Skin of body (tissue), 2 donors: ENCODE results near the gene SUDS3. TPM values are rescaled to one million over a fixed set of nuclear protein-coding genes. Genes with fewer than 3 reads are reported as not detected.
A peak's percentile ranks its signal among the peaks of the same experiment; 100 is the strongest.

Experiments used
- DNase-seq: peaks from one replicate; lab custom pipeline; 2025; lab: John Stamatoyannopoulos, UW
- total RNA-seq: library from RNA; depleted of rRNA; stranded (reverse); fragments of >200 nt; gene quantifications from one replicate; pipeline ENCODE4 v1.2.3, GENCODE V29; 2014

Gene SUDS3
- total RNA-seq, 1 donor from 2014 or later = 40.9 TPM

DNA sequence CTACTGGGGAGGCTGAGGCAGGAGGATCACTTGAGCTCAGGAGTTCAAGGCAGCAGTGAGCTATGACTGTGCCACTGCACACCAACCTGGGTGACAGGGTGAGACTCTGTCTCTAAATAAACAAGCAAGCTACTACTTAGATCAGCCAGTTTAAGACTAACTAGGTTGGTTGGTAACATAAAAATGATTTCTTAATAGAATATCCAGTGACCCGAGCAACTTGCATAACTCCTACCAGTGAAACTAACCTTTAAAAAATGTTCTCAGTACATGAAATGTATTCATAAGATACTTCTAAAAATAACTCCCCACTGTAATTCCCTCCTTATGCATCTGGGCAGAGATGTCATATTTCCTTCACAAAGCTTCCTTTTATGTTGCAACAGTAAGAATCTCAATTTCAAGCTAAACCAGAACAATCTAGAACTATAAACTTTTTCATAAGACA lies 19.5 kb upstream of the SUDS3 start:
- DNase-seq = peak; percentile 73

DNA sequence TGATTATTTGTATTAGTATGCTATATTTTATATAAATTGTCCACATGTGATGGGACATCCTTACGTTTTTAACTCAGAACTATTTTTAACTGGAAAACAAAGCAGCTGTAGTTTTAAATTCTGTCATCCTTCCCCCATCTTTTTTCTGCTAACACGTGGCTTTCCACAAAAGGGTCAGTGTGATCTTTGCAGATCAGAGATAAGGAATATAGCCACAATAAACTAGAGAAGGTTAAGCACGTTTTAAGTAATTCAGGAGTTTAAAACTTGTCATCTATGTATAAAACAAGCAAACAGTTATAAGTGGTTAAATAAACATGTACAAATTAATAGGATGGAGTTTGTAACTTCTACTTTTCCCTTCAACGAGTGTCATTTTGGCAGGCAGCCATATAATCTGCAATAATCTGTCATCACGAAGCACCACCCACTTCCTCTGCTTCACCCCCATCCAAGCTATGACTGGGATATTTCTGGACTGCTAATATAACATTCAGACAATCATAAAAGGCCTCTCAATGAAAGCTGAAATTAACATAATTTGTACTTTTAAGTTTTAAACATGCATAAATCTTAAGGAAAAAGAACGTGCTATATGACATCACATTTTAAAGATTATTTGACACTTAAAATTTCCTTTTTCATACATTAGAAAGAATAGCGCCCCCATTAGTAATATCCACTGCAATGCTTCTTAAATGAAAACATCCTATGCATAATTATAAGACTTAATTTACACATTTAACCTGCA lies 18.9 kb upstream of the SUDS3 start:
- peak; percentile 40 for DNase-seq

DNA sequence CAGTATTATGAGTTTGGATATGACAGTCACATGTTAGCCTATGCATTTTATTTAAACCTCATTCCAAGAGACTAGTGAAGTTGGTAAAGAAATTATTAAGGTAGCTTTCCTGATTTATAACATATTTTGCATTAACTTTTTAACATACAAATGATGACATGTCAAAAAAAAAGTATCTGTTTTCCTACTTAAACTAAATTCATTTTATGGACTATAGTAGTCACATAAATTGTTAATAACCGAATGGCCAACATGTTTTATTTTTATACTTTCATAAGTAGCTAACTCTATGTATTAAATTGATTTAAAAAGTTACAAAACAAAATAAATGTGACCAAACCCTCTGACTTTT lies 18.4 kb upstream of the SUDS3 start:
- no peak for DNase-seq

DNA sequence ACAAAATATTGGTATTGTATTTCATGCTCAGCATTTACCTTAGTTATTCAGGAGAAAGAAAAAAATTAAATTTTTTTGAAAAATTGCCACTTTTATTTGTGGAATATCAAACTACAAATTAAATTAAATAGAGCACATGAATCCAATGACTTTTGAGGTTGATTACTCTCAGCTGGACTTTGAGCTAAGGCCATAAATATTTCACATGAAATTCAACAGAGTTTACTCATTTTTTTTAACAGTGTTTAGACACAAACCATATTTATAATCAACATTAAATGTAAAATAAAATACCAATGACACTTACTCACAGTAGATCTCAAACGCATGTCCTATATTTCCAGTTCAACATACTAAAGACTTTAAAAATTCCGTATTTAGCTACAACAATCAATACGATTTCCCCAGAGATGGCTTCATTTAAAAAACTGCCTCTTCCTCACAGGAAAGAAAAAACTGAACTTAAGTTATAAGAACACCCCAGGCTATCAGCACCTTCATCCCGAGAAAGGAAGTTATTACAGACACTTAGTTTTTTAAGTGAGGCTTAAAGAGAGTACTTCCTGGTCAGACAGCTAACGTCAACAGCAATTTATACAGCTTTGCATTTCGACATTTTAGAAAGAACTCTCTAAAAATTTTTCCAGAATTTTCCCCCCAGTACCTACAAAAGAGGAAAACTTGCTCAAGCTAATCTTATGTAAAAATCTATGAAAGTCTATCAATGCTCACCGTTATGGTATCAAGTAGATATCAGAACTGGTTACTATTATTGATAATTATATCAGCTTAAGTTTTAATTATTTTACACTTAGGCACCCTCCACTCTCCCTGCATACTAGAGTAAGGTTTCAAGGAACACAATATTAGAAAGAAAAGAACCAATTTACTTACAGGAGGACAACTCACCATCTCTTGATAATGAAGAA lies 17.5 kb upstream of the SUDS3 start:
- DNase-seq = no peak

DNA sequence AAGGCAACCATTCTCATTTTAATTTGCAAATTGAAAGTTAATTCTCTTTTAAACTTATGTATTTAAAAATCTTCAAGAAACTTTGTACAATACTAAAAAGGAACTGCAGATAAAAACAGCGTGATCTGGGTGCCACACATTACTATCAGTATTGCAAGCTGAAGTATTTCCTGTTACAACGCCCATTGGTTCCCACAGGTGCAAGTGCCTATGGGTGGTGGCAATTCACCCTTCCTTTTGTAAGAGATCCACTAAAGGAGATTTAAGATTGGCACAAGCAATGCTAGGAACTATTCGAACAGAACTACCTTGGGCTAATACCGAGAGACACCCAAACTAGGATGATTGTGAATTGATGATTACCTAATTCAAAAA lies 16.8 kb upstream of the SUDS3 start:
- DNase-seq = no peak

DNA sequence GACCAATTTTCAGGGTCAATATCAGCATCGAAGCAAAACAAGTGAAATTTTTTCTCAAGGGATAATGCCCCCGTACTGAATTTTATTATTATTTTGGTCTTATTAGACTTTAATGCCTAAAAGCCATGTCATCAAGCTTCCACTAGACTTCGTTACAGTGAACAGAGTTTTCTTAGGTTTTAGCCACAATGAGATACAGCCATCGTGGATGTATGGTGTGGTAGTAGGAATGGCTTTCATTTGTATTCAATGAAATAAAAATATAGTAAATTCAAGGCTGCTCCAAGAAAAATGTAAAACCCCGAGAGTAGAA lies 15.3 kb upstream of the SUDS3 start:
- no peak for DNase-seq

DNA sequence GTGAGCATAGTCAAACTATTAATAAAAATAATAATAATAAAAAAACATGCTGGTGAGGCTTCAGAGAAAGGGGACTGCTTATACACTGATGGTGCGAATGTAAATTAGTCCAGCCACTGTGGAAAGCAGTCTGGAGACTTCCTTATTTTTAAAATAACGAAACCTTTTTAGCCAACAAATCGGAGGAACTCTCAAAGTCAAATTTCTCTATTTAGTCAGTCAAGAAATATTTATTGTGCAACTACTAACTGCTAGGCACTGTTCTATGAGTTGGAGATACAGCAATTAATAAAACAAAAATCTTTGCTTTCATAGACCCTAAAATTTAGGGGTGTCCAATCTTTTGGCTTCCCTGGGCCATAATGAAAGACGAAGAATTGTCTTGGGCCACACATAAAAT lies 14.5 kb upstream of the SUDS3 start:
- DNase-seq = no peak

DNA sequence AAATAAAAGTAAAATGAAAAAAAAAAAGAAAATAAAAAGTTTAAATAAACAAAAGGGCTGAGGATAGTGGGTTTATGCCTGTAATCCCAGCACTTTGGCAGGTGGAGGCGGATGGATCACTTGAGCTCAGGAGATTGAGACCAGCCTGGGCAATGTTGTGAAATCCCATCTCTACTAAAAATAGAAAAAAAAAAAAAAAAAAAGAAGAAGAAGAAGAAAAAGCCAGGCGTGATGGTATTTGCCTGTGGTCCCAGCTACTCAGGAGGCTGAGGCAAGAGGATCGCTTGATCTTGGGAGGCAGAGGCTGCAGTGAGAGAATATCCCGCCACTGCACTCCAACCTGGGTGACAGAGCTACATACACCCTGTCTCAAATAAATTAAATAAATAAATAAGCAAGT lies 7.5 kb upstream of the SUDS3 start:
- DNase-seq = no peak

DNA sequence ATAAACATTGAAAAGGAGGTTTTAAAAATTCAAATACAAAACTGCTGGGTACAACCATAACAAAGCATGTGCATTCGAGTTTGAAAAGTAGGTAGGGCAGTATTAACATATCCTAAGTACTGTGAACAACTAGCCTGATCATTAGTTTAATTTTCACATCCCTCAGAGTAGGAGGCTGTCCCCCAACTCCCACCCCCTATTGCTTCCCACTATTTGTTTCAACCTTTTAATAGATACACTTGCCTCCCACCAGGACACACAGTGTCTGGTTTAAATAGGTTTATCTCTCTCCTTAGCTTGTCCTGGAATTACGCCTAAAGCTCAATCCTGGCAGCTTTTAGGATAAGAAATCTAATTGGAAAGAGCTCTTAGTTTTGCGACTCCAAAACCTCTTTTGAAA lies 5.8 kb upstream of the SUDS3 start:
- DNase-seq = no peak

DNA sequence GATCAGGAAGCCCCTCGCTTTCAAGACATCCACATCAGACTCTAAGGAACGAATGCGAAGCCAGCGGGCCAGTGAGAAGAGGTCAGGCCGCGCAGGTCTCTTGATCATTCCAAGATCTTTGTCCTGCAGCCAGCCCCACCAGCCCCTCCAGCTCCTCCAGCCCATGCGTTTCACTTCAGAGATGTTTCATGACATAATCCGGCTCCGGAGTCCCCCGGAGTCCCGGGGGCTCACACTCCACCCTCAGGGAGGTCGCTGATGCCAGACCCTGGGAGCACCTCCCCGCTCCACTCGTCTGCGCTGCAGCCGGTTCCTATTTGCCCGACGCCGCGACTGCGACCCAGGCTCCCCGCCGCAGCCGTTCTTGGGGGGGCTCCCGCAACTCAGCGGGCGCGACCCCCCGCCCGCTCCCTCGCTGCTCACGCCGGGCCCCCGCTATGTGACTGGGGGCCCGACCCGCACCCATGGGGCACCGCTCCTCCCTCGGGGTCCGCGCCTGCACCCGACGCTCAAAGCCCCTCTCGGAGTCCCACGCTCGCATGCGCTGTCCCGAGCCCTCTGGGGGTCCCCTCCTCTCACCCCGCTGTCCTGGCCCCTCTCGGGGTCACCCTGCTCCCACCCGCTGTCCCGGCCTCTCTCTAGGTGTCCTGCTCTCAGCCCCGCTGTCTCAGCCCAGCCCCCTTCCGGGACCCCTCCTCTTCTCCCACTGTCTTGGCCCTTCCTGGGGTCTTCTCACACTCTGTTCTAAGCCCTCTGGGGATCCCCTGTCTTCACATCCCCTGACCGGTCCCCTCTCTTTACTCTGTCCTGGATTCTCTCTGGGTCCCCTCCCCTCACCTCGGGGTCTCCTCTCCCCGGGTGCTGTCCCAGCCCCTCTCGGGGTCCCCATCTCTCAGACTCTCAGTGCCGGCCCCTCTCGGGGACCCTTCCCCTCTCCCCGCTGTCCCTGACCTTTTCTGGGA lies 4.8 kb upstream of the SUDS3 start:
- no peak for DNase-seq

DNA sequence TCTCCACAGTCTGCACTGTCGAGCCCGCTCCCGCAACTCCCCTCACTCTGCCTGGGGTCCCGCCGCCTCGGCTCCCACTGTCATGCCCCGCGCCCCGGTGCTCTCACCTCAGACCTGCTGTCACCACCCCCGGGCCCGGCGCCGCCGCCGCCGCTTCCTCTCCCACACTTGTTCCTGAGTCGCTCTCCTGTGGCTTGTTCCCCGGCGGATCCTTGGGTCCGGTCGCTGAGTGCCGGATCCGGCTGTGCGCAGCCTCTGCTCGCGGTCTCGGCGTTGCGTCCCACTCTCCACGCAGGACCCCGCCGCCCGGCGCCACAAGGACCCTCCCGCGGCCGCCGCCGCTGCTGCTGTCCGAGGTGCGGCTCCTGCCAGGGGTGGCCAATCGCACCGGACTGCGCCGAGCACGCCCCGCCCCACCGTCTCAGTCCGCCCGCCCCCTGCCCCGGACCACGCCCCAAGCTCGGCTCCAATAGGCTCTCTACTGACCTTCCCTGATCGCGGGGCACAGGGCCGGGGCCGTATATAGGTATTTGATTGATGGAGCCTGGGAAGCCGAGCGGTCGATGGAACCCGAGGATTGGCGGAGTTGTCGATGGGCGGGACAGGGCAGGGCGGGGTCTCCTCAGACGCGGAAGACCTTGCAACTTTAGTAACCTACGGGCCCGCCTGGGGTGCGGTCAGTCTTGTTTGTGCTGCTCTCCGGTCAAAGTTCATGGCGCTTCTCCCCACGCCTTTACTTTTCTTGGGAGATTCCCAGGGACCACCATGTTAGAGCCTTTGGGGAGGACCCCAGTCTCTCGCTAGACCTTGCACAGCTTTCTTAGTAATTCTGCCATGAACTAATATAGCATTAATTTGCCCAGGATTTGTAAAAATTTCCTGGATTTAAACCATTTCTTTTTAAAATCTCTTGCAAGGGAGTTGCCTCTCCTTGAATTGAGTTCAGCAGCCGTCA lies 3.5 kb upstream of the SUDS3 start, which contains the start of gene TAOK3:
TAOK3 (minus strand) TSS at position 367 of the 955 bp plus-strand sequence. CDS start 117,340 bp downstream, outside the sequence.
- DNase-seq = peak; percentile 97

DNA sequence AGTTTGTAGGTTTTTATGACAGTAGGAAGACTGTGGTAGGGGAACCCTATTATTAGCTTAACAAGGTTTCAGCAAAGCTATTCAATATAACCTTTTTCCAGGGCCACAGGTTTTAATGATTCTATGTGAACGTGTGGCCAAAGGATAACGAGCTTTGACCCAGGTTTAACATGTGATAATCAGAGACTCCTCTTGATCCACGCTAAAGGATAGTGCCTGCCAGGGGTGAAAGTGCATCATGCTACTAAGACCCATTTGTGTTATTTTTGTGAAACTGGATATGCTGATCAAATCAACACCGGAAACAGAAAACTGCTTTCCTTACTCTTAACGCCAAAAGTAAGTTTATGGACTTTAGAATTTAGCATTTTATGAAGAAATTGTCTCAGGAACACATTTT lies 2.7 kb upstream of the SUDS3 start:
- DNase-seq = no peak

DNA sequence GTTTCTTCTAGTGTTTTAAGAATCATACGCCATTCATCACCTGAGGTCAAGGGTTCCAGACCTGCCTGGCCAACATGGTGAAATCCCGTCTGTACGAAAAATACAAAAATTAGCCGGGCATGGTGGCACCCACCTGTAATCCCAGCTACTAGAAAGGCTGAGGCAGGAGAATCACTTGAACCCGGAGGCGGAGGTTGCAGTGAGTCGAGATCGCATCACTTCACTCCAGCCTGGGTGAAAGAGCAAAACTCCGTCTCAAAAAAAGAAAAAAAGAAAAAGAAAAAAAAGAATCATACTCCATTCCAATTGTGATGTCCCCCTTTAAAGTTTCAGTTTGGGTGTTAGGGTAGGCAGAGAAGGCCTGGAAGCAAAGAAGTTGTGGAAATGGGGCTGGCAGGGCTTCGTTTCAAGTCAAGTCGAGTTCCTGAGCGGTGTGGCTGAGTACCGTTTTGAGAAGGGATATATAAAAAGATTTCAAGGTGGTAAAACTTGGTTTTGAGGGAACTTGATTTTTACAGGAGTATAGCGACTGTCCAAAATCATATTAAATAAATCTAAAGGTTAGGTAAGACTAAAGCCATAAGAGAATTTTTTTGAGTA lies 2.1 kb upstream of the SUDS3 start:
- no peak for DNase-seq

DNA sequence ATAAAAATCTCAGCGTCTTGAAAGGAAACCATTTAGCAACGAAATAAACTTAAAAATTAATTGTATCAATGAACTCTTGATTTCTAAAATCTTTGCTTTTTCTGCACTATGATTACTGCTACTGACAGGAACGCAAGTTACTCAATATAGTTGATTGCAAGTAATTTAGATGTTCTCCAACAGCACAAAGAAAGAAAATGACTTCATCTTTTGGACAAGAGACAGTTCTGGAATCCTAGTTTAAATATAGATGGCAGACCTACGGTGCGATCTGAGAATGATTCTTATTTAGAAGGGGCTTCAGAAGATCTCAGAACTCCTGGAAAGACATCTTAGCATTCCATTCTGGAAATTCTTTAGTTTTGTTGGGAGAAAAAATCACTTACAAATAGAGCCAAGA lies 1.4 kb upstream of the SUDS3 start:
- peak; percentile 77 for DNase-seq

DNA sequence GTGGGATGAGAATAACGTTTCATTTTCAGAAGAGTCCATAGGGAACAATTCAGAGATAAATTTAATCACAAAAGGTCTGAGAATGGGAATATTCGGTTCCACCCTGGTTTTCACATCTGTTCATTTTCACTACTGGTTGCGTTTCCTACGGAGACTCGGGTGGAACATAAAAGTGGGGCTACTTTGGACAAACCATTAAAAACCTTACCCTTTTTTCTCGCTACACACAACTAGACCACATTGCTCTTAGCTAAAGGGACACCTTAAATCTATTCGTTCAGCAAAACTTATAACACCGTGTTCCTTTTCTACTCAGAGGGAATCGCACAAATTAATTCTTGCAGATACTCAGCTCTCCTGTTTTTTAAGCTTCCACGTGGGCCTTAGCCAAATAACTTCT lies 1.0 kb upstream of the SUDS3 start:
- DNase-seq = peak; percentile 57

DNA sequence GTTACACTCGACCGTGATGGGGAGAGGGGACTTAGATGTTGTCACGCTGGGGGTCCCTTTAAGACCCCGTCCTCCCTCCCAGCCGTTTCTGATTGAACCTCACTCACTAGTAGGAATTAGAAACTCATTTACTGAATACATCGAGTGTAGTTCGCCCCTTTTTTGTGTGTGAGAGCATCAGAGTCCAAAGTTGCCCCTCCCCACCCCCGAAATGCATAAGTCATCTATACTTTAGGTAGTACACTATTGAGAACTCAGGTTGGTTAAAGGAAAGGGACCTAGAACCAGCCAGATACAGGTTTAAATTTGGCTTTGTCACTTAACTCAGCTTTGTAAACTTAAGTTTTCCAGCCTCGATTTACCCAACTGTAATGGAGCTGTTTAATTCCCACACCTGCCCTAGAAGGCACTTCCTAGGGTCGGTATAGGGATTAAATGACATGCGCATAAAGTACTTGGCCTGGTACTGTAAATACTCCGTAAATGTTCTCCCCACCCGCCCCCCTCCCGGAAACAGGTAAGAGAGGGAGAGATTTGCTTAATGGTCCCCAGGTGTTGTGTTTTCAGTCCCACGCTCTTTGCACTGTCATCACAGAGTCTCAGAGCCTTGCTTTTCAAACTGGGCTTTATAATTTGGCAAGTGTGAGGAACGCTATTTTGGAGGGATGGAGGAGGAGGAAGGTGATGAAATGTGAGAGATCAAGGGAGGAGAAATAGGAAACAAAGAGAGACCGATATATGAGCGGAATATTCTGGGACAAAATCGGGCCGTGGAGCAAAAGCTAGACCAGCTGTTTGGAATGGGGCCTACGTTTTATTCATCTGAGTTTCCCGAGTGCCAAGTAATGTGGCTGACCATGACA lies 897 bp downstream of the SUDS3 start:
- peak; percentile 8 for DNase-seq

DNA sequence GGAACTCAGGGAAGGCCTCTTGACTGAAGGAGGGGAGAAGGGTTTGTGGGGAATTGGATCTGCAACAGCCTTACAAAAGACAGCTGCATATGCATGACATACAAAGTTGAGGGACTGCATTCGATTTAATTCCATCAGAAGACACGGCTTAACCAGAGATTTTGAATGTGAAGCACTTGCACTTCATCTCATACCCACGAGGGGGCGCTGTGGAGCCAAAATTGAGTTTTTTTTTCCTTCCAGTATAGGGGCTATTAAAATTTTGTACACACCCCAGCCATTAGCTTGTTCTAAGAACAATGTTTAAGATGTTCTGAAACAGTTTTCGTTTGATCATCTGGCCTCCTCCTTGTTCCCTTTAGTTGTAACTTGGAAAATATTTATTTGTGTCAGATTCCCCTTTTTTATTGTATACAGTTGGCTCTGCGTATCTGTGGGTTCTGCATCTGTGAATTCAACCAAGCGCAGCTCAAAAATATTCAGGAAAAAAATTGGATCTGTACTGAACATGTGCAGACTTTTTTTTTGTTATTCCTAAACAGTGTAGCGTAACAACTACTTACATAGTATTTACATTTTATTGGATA lies 1.6 kb downstream of the SUDS3 start:
- peak; percentile 76 for DNase-seq

DNA sequence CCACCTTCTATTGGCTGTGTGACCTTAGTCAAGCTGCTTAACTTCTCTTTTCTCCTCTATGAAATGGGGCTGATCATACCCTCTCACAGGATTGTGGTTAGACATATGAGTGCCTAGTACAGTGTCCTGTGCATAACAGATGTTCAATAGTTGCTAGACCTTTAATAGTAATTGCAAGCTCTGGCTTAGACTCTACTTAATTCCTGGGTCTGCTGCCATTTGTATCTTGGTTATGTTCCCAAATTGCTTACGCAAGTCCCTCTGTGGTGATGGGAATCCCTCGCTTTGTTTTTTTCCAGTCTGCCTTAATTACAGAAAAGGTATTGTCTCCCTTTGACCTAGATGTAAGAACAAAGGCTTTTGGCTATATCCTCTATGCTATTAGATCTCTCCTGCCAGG lies 15.1 kb downstream of the SUDS3 start:
- DNase-seq = no peak

DNA sequence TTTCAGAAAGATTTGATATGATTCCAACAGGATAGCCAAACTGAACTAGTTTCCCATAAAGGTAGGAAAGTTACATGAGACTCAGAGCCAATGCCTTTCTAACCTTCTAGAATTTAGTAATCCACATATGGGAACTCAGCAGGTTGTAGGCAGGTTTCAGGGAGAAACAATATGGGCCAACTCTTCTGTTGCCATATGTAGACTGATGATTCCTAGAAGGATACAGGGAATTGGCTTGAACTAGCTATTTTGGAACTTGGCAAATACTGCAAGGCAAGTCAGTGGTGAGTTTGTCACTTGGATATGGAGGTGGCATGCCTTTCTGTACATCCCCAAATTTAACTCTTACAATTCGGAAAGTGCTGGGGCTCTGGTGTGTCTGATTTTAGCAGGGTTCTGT lies 15.5 kb downstream of the SUDS3 start:
- DNase-seq = no peak
